Measurements from ENCODE around the gene PAM.

Gene PAM

DNA sequence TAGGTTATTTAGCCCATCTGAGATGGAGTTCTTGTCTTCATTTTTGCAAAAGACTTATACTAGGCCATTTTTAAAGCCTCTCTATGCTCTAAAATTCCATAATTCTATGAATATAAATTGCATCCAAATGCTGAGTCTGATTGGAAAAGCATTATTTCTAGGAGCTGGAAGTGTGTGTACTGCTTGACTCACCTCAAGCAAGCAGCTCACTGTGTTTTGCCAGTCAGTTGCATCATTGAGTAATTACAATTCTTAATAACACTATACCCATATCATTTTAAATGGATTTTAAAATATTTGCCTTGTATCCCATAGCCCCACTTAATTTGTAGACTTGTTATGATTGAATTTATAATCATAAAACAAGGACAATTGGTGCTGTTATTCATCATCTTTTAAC is 161.0 kb downstream of the PAM start:
- Mint-ChIP-seq H3K4me1 (no peaks in the 10 kb centered on the region), H3K27me3 (ENCODE audit: low read depth, poor library complexity) (no peaks in the 10 kb centered on the region), H3K9me3 (no peaks in the 10 kb centered on the region), H3K4me3 (no peak overlapping the region), H3K36me3 (ENCODE audit: low read depth) (peaks cover 5% of the 10 kb centered on the region), H3K27ac (no peak overlapping the region)
- no peak for DNase-seq
- TF ChIP-seq, protein P1, sequence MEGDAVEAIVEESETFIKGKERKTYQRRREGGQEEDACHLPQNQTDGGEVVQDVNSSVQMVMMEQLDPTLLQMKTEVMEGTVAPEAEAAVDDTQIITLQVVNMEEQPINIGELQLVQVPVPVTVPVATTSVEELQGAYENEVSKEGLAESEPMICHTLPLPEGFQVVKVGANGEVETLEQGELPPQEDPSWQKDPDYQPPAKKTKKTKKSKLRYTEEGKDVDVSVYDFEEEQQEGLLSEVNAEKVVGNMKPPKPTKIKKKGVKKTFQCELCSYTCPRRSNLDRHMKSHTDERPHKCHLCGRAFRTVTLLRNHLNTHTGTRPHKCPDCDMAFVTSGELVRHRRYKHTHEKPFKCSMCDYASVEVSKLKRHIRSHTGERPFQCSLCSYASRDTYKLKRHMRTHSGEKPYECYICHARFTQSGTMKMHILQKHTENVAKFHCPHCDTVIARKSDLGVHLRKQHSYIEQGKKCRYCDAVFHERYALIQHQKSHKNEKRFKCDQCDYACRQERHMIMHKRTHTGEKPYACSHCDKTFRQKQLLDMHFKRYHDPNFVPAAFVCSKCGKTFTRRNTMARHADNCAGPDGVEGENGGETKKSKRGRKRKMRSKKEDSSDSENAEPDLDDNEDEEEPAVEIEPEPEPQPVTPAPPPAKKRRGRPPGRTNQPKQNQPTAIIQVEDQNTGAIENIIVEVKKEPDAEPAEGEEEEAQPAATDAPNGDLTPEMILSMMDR (IDR thresholded peaks at IDR 0.05) = no peak

DNA sequence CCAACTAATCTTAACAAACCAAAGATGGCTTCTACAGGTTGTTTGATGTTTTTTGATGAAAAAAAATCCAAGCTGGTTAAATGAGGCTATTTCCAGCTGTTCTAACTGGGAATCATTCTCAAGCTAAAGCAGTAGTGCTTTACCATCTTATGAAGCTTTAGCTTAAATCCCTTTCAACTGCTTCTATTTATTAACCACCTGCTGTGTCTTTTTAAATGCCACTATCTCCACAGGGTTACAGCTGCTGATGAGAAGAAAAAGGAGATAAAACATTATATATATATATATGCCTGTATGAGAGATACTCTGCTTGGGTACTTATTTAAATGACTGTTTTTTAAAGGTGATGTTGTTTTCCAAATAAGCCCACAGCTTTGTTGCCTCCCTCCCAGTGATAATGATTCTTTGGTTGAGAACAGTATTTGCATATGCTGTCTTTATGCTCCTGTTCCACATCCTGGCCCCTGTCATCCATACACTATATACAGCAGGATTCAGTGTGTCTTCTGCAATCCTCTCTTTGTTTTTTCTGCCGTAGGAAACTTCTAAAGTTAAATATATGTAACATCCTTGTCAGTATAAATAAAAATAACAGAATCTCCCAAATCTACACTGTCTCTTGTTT is 164.0 kb downstream of the PAM start:
- Mint-ChIP-seq H3K9me3 (no peaks in the 10 kb centered on the region), H3K27me3 (ENCODE audit: low read depth, poor library complexity) (no peaks in the 10 kb centered on the region), H3K4me1 (peaks cover 5% of the 10 kb centered on the region), H3K36me3 (ENCODE audit: low read depth) (peaks cover under 1% of the 10 kb centered on the region), H3K4me3 (no peak overlapping the region), H3K27ac (no peak overlapping the region)
- DNase-seq = no peak
- TF ChIP-seq, protein P1 (IDR thresholded peaks at IDR 0.05) = no peak

DNA sequence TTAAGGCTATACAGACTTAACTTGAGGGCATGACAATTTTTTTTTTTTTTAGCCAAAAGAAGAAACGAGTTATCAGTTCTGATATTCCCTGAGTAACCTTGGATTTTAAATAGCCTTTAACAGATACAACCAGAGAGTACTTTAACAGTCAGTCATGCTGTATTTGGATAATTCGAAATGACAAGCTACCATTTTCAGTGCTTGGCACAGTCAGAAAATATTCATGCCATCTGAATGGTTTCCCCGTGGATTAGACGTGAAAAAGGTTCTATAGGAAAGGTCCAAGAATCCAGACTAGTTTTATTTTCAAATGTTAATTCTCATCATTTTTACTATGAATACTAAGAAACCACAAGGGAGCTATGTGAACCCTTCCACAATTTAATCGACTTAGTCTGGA is 165.7 kb downstream of the PAM start:
- no peaks in the 10 kb centered on the region for H3K36me3 Mint-ChIP-seq (ENCODE audit: low read depth)
- H3K9me3 Mint-ChIP-seq = no peaks in the 10 kb centered on the region
- no peak overlapping the region for H3K27ac Mint-ChIP-seq
- TF ChIP-seq, protein P1 (IDR thresholded peaks at IDR 0.05) = no peak
- peaks cover 5% of the 10 kb centered on the region for H3K4me1 Mint-ChIP-seq
- DNase-seq = no peak
- no peak overlapping the region for H3K4me3 Mint-ChIP-seq
- no peaks in the 10 kb centered on the region for H3K27me3 Mint-ChIP-seq (ENCODE audit: low read depth, poor library complexity)

DNA sequence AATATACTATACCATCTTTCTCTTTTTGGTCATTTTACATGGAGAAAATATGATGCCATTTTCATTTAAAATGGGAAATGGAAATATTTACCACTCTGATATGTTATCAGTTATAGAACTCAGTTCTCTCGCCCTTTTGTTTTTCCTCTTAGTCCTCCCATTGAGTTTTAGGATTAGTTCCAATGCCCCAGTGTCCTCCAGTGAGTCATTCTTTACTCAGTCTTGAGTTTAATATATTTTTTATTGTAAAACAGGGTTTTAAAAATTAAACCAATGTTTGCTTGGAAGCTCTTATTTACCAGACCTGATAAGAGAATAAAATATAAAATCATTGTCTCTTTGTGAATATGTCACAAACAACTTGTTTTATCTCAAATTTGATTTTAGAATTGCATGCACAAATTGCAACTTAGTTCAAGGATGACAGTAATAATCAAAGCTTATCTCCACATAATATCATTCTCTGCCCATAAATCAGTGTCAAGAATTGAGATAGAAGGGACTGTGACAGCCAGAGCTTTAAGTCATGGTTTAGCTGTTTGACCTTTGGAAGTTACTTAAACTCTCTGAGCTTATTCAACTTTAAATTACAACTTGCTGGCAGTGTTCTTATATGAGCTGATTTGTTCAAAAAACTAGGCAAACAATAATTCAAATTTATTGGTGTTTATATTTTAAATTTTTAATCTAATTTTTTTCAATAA is 166.4 kb downstream of the PAM start:
- peaks cover 2% of the 10 kb centered on the region for H3K36me3 Mint-ChIP-seq (ENCODE audit: low read depth)
- DNase-seq = no peak

DNA sequence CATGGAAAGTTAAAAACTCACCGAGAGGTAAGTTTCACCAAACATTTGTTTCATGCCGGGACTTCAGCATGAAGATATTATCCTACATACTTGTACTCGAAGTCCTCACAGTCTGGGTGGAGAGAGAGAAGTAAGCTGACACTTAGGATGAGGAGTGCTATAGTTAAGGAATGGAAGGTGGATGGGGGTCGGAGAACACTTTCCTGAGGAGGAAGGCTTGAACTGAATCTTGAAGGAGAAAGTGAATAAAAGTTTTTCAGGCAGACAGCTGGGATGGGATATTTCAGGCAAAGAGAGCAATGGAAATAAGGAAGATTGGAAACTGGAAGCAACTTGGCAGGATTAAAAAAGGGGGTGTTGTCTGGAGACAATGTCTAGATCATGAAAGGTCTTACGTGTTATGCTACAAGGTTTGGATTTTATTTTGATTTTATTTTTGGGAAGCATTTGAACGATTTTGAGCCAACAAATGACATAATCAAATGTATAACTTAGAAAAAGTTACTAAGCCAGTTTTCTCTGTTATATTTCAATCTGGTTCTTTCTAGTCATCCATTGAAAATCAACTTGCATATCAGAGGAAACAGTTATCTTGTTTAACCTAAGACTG is 167.1 kb downstream of the PAM start:
- H3K27ac Mint-ChIP-seq = no peak overlapping the region
- TF ChIP-seq, protein P1 (IDR thresholded peaks at IDR 0.05) = no peak
- H3K4me3 Mint-ChIP-seq = no peak overlapping the region
- H3K36me3 Mint-ChIP-seq (ENCODE audit: low read depth) = peaks cover 9% of the 10 kb centered on the region
- H3K4me1 Mint-ChIP-seq = peaks cover 5% of the 10 kb centered on the region
- no peaks in the 10 kb centered on the region for H3K9me3 Mint-ChIP-seq
- H3K27me3 Mint-ChIP-seq (ENCODE audit: low read depth, poor library complexity) = no peaks in the 10 kb centered on the region
- no peak for DNase-seq

More for the DNA sequence above, 166.4 kb downstream of the PAM start:
- Mint-ChIP-seq H3K4me1 (peaks cover 5% of the 10 kb centered on the region), H3K27ac (no peak overlapping the region), H3K27me3 (ENCODE audit: low read depth, poor library complexity) (no peaks in the 10 kb centered on the region), H3K9me3 (no peaks in the 10 kb centered on the region), H3K4me3 (no peak overlapping the region)
- TF ChIP-seq, protein P1 (IDR thresholded peaks at IDR 0.05) = no peak

All from nephron progenitor cell (in vitro differentiated cells).